Rectal smooth muscle tissue (tissue), 1 donor: ENCODE data around the gene PLS1.
"Not testable (repeated sequence)": the region's sequence is repeated elsewhere in the genome, so short reads cannot be mapped to it uniquely, and the experiment has no call there.

Experiments
- H3K27ac ChIP-seq: one replicate; pipeline ENCODE4 v1.7.0; 2013; ENCODE audit warnings: low read depth, low read length, inconsistent platforms
- H3K27me3 ChIP-seq: one replicate; pipeline ENCODE4 v1.7.0; 2013; ENCODE audit warnings: low read length; ENCODE audit not compliant: control insufficient read depth, insufficient read depth
- H3K36me3 ChIP-seq: one replicate; pipeline ENCODE4 v1.7.0; 2013; ENCODE audit warnings: low read length; ENCODE audit not compliant: control insufficient read depth, insufficient read depth
- H3K4me1 ChIP-seq: one replicate; pipeline ENCODE4 v1.7.0; 2013; ENCODE audit warnings: low read length; ENCODE audit not compliant: control insufficient read depth, insufficient read depth
- H3K4me3 ChIP-seq: one replicate; pipeline ENCODE4 v1.7.0; 2013; ENCODE audit warnings: low read length
- H3K9ac ChIP-seq: one replicate; pipeline ENCODE4 v1.7.0; 2013; ENCODE audit warnings: low read length

PLS1 gene

GRCh38 chr3:142577696-142578328 is 18.4 kb upstream of the PLS1 start:
- Histone ChIP-seq H3K4me3 (peak overlapping the region; percentile 91), H3K36me3 (no peaks in the 10 kb centered on the region), H3K27ac (peak overlapping the region; percentile 87), H3K4me1 (peaks cover 13% of the 10 kb centered on the region), H3K9ac (no peak overlapping the region), H3K27me3 (no peaks in the 10 kb centered on the region)

- Histone ChIP-seq H3K4me1 (peaks cover 13% of the 10 kb centered on the region), H3K36me3 (no peaks in the 10 kb centered on the region), H3K27me3 (no peaks in the 10 kb centered on the region), H3K9ac (peak within 1 kb of the TSS; percentile 84), H3K4me3 (peak within 1 kb of the TSS; percentile 91), H3K27ac (peak within 1 kb of the TSS; percentile 87)
These were observed 17.6 kb upstream of the PLS1 start, which contains the start of gene ATR for GRCh38 chr3:142578329-142579223. TSS of gene ATR (minus strand) at chr3:142578733. CDS start at chr3:142578704, 29 bp downstream.

DNA sequence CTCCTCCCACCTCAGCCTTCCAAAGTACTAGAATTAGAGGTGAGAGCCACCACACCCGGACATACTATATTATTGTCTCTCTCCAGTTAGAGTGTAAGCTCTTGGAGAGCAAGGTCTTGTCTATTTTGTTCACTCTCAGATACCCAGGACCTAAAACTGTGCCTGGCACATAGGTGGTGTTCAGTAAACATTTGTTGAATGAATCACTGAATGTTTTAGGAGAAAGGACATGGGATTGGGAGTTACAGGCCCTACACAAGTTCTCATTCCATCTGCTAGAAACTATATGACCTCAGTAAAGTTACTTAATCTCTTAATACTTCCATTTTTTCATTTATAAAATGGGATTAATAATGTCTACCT is 16.2 kb upstream of the PLS1 start:
- no peak overlapping the region for H3K27ac ChIP-seq
- peaks cover 13% of the 10 kb centered on the region for H3K4me1 ChIP-seq
- H3K4me3 ChIP-seq, result no peak overlapping the region
- no peak overlapping the region for H3K9ac ChIP-seq
- H3K36me3 ChIP-seq, result no peaks in the 10 kb centered on the region
- no peaks in the 10 kb centered on the region for H3K27me3 ChIP-seq

DNA sequence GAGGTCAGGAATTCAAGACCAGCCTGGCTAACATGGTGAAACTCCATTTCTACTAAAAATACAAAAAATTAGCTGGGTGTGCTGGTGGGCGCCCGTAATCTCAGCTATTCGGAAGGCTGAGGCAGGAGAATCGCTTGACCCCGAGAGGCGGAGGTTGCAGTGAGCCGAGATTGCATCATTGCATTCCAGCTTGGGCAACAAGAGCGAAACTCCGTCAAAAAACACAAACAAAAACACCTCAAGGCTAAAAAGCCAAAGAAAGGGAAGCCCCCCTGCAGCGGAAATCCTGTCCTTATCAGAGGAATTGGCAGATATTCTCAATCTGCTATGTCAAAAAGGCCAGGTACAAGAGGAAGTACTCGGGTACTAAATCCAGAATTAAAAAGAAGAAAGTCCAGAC is 15.1 kb upstream of the PLS1 start:
- not testable (repeated sequence) for H3K27me3 ChIP-seq, H3K27ac ChIP-seq, H3K36me3 ChIP-seq, H3K4me3 ChIP-seq, H3K9ac ChIP-seq
- peaks cover 13% of the 10 kb centered on the region for H3K4me1 ChIP-seq

DNA sequence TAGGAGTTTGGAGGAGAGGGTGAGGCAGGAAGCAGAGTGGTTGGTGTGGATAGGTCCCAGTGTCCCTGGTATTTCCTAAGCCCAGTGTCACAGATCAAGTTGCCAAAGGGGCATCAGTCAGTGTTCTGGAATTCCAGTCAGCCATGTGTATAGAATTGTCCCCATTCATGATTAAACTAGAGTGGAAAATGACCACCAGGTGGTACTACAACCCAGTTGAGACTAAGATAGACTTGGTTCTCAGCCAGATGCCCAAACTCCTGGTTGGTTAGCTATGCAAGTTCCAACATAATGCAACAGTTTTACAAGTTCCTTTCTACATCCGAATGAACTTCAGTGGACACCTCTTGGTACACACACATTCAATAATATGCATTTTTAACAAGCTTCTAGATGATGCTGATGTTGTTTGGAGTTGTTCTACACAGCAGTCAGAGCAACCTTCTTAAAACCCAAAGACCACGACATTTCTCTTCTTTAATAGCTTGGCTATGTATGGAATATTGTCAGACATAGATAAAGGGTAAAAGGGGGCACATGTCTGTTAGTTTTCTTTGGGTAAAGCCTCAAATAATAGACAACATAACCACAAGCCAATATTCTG is 9.3 kb upstream of the PLS1 start:
- H3K9ac ChIP-seq, result no peak overlapping the region
- no peaks in the 10 kb centered on the region for H3K27me3 ChIP-seq
- no peak overlapping the region for H3K4me3 ChIP-seq
- no peaks in the 10 kb centered on the region for H3K4me1 ChIP-seq
- no peak overlapping the region for H3K27ac ChIP-seq
- H3K36me3 ChIP-seq, result no peaks in the 10 kb centered on the region

- no peak overlapping the region for H3K4me3 ChIP-seq
- H3K4me1 ChIP-seq, result no peaks in the 10 kb centered on the region
- no peak overlapping the region for H3K9ac ChIP-seq
- H3K36me3 ChIP-seq, result no peaks in the 10 kb centered on the region
- H3K27ac ChIP-seq, result no peak overlapping the region
- H3K27me3 ChIP-seq, result no peaks in the 10 kb centered on the region
These were observed 7.5 kb upstream of the PLS1 start for GRCh38 chr3:142588703-142589102.

- H3K9ac ChIP-seq, H3K4me3 ChIP-seq, H3K27ac ChIP-seq, H3K27me3 ChIP-seq, H3K4me1 ChIP-seq, H3K36me3 ChIP-seq: not testable (repeated sequence)
These were observed 3.9 kb upstream of the PLS1 start for GRCh38 chr3:142592268-142592667.

- Histone ChIP-seq H3K36me3 (no peaks in the 10 kb centered on the region), H3K27ac (no peak overlapping the region), H3K27me3 (no peaks in the 10 kb centered on the region), H3K4me3 (no peak overlapping the region), H3K4me1 (no peaks in the 10 kb centered on the region), H3K9ac (no peak overlapping the region)
These were observed 1.1 kb upstream of the PLS1 start for GRCh38 chr3:142595141-142595540.

GRCh38 chr3:142595581-142595950 is 627 bp upstream of the PLS1 start:
- Histone ChIP-seq H3K36me3 (no peaks in the 10 kb centered on the region), H3K27ac (no peak overlapping the region), H3K4me3 (peak overlapping the region; percentile 71), H3K4me1 (no peaks in the 10 kb centered on the region), H3K9ac (no peak overlapping the region), H3K27me3 (no peaks in the 10 kb centered on the region)

DNA sequence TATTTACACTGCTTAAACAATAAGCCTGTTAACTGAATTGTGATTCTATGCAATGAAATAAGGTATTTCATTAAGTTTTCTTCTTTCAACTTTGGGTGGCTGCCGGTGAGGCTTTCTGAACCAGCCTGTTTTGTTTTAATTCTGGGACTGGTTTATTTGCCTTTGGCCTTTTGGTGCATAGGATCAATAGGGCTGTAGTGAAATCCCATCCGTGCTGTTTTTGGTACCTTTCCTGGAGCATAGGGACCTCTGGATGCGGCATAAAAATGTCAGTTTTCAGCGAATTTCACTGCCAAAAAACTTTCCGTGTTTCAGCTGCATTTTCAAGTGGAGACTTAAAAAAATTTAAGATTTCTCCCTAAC is 514 bp downstream of the PLS1 start:
- H3K36me3 ChIP-seq, result no peaks in the 10 kb centered on the region
- no peaks in the 10 kb centered on the region for H3K4me1 ChIP-seq
- no peaks in the 10 kb centered on the region for H3K27me3 ChIP-seq
- peak overlapping the region; percentile 71 for H3K4me3 ChIP-seq
- H3K27ac ChIP-seq, result no peak overlapping the region
- H3K9ac ChIP-seq, result peak overlapping the region; percentile 5

DNA sequence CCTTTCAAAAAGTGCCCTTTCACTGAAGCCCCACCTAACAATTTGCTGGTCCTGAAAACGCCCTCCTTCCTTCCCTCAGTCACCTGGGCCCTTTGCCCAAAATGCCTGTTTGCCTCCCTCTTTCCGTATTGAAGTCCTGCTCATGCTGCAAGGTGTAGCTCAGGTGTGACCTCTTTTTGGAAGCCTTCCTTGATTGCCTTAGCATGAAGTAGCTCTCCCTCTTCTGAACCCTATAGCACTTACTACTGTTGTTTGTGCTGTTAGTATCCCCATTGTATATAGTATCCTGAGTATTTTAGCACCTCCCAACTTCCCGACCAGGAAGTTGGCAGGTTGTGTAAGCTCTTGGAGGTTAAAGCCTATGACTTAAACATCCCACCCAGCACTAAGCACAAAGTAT is 1.7 kb downstream of the PLS1 start:
- Histone ChIP-seq H3K4me1 (no peaks in the 10 kb centered on the region), H3K9ac (no peak overlapping the region), H3K4me3 (peak overlapping the region; percentile 6), H3K36me3 (no peaks in the 10 kb centered on the region), H3K27me3 (no peaks in the 10 kb centered on the region), H3K27ac (no peak overlapping the region)

DNA sequence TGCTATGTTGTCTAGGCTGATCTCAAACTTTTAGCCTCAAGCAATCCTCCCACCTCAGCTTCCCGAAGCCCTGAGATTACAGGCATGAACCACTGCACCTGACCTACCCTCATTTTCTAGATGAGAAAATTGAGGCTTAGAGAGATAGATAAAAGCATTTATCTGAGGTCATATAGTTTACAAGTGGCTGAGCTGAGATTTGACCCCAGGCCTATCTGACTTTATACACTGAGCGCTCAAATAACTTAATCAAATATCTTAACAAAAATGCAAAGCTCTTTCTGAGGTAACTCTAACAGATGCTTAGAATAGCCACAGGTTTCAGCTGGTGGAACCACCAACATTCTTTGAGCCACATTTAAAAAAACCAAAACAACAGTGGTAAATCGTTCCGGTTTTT is 5.5 kb downstream of the PLS1 start:
- Histone ChIP-seq H3K4me3 (no peak overlapping the region), H3K36me3 (no peaks in the 10 kb centered on the region), H3K9ac (no peak overlapping the region), H3K27me3 (no peaks in the 10 kb centered on the region), H3K4me1 (no peaks in the 10 kb centered on the region), H3K27ac (no peak overlapping the region)
